SHP77 (cell line): ENCODE results near the gene TTLL5.
"Not testable (repeated sequence)": the region's sequence is repeated elsewhere in the genome, so short reads cannot be mapped to it uniquely, and the experiment has no call there.

ENCODE experiments used
- DNase-seq, 2 experiments: peaks; one replicate each; lab custom pipeline; 2025; lab: John Stamatoyannopoulos, UW

Gene TTLL5

GRCh38 chr14:75907756-75908359 is 246.8 kb downstream of the TTLL5 start:
- DNase-seq = no peak

- DNase-seq = no peak
Measured at GRCh38 chr14:75909630-75910029, 248.6 kb downstream of the TTLL5 start.

GRCh38 chr14:75910048-75910447 is 249.0 kb downstream of the TTLL5 start:
- DNase-seq = no peak

GRCh38 chr14:75911883-75912282 is 250.8 kb downstream of the TTLL5 start:
- DNase-seq = no peak

- DNase-seq = no peak
Measured at GRCh38 chr14:75913183-75913582, 252.1 kb downstream of the TTLL5 start.

GRCh38 chr14:75915045-75915444 is 254.0 kb downstream of the TTLL5 start:
- no peak for DNase-seq

GRCh38 chr14:75917322-75917945 is 256.4 kb downstream of the TTLL5 start:
- DNase-seq = no peak

- no peak for DNase-seq
Measured at GRCh38 chr14:75917946-75918335, 256.9 kb downstream of the TTLL5 start.

- not testable (repeated sequence) for DNase-seq
Measured at GRCh38 chr14:75920421-75920820, 259.4 kb downstream of the TTLL5 start.

- DNase-seq = not testable (repeated sequence)
Measured at GRCh38 chr14:75925141-75925840, 264.2 kb downstream of the TTLL5 start.

GRCh38 chr14:75926431-75927115 is 265.5 kb downstream of the TTLL5 start:
- no peak for DNase-seq

- DNase-seq = no peak
Measured at GRCh38 chr14:75927564-75928087, 266.6 kb downstream of the TTLL5 start.

GRCh38 chr14:75928690-75929181 is 267.7 kb downstream of the TTLL5 start:
- DNase-seq = no peak

GRCh38 chr14:75933712-75934296 is 272.8 kb downstream of the TTLL5 start:
- no peak for DNase-seq

- DNase-seq = no peak
Measured at GRCh38 chr14:75934998-75935628, 274.1 kb downstream of the TTLL5 start.

- DNase-seq = no peak
Measured at GRCh38 chr14:75939200-75939599, 278.2 kb downstream of the TTLL5 start.

- no peak for DNase-seq
Measured at GRCh38 chr14:75941030-75941429, 280.0 kb downstream of the TTLL5 start.

- DNase-seq = no peak
Measured at GRCh38 chr14:75944607-75945241, 283.7 kb downstream of the TTLL5 start.

GRCh38 chr14:75946785-75947184 is 285.7 kb downstream of the TTLL5 start:
- no peak for DNase-seq

GRCh38 chr14:75952489-75952888 is 291.4 kb downstream of the TTLL5 start:
- DNase-seq = no peak

GRCh38 chr14:75959031-75959430 is 298.0 kb downstream of the TTLL5 start:
- no peak for DNase-seq
